ENCODE measurements around the gene HERC4. TPM values are rescaled to one million over a fixed set of nuclear protein-coding genes. Genes with fewer than 3 reads are reported as not detected.
A peak's percentile ranks its signal among the peaks of the same experiment; 100 is the strongest.

The HERC4 gene, protein sequence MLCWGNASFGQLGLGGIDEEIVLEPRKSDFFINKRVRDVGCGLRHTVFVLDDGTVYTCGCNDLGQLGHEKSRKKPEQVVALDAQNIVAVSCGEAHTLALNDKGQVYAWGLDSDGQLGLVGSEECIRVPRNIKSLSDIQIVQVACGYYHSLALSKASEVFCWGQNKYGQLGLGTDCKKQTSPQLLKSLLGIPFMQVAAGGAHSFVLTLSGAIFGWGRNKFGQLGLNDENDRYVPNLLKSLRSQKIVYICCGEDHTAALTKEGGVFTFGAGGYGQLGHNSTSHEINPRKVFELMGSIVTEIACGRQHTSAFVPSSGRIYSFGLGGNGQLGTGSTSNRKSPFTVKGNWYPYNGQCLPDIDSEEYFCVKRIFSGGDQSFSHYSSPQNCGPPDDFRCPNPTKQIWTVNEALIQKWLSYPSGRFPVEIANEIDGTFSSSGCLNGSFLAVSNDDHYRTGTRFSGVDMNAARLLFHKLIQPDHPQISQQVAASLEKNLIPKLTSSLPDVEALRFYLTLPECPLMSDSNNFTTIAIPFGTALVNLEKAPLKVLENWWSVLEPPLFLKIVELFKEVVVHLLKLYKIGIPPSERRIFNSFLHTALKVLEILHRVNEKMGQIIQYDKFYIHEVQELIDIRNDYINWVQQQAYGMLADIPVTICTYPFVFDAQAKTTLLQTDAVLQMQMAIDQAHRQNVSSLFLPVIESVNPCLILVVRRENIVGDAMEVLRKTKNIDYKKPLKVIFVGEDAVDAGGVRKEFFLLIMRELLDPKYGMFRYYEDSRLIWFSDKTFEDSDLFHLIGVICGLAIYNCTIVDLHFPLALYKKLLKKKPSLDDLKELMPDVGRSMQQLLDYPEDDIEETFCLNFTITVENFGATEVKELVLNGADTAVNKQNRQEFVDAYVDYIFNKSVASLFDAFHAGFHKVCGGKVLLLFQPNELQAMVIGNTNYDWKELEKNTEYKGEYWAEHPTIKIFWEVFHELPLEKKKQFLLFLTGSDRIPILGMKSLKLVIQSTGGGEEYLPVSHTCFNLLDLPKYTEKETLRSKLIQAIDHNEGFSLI
- 45.6 and 52.5 TPM in 2 replicates for polyA plus RNA-seq
- polyA minus RNA-seq = 72.1 and 86.1 TPM in 2 replicates

DNA sequence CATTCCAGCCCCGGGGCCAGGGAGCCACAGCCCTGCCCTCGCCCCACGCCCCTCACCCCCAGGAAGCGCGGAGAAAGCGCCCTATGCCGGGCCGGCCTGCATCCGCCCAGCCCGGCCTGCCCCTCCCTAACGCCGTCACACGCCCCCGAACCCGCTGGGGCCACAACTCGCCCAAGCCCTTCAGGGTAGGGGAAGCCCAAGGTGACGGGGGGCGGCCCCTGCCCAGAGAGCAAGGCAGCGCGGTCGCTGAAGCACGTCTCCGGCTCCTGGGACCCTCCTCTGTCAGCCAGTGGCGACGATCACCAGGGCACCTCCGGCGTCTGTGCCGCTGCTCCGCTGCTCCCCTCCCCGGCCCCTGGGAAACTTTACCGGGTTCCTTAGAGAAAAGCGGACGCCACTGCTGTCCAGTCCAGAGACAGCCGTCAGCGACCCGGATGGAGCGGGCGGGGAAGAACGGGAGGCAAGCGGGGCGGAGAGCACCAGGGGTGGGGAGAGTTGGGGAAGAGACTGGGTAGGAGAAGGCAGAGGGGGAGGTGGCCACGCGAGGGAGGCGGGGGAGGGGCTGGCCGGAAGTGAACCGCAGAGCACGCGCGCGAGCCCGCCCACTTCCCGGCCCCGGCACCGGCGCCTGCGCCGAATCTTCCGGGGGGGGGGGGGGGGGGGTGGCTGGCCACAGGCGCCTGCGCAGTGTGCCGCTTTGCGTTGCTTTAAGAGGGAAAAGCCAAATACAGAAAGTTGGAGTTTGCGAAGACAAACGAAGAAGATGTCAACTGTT is at the start of gene HERC4:
HERC4 (minus strand) TSS at position 509 of the 775 bp plus-strand sequence. CDS start 2,175 bp downstream, outside the sequence.
- peak within 1 kb of the TSS; percentile 88 for H3K9ac ChIP-seq (ENCODE audit: low read length)
- peaks cover 38% of the 10 kb centered on the region for H3K79me2 ChIP-seq (replicated peaks; ENCODE audit: insufficient read depth, low read length)
- no peaks in the 10 kb centered on the region for H3K9me3 ChIP-seq (ENCODE audit: low read length)
- no peaks in the 10 kb centered on the region for H3K27me3 ChIP-seq (ENCODE audit: insufficient read depth, low read depth, low read length)
- H3K4me2 ChIP-seq (ENCODE audit: low read length) = peak within 1 kb of the TSS; percentile 81
- no peaks in the 10 kb centered on the region for H3K36me3 ChIP-seq (ENCODE audit: insufficient read depth, low read length)
- peak within 1 kb of the TSS; percentile 97 for H2AFZ ChIP-seq (ENCODE audit: low read depth, low read length)
- H3K9me2 ChIP-seq (ENCODE audit: insufficient read depth, low read length) = no peaks in the 10 kb centered on the region
- peak within 1 kb of the TSS; percentile 100 for H3K4me3 ChIP-seq (ENCODE audit: low read length)
- TF ChIP-seq, protein P1, sequence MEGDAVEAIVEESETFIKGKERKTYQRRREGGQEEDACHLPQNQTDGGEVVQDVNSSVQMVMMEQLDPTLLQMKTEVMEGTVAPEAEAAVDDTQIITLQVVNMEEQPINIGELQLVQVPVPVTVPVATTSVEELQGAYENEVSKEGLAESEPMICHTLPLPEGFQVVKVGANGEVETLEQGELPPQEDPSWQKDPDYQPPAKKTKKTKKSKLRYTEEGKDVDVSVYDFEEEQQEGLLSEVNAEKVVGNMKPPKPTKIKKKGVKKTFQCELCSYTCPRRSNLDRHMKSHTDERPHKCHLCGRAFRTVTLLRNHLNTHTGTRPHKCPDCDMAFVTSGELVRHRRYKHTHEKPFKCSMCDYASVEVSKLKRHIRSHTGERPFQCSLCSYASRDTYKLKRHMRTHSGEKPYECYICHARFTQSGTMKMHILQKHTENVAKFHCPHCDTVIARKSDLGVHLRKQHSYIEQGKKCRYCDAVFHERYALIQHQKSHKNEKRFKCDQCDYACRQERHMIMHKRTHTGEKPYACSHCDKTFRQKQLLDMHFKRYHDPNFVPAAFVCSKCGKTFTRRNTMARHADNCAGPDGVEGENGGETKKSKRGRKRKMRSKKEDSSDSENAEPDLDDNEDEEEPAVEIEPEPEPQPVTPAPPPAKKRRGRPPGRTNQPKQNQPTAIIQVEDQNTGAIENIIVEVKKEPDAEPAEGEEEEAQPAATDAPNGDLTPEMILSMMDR (IDR thresholded peaks at IDR 0.05; ENCODE audit: poor library complexity, severe bottlenecking) = no peak
- TF ChIP-seq EZH2 (IDR thresholded peaks at IDR 0.05; ENCODE audit: borderline replicate concordance, insufficient read depth, low read length, poor library complexity, severe bottlenecking) (no peak), POLR2AphosphoS5 (IDR thresholded peaks at IDR 0.05) (peak; percentile 65), EP300 (conservative IDR thresholded peaks at IDR 0.05; ENCODE audit: poor library complexity, severe bottlenecking) (peak; percentile 43), SMC3 (conservative IDR thresholded peaks at IDR 0.05; ENCODE audit: poor library complexity) (peak; percentile 32), RAD21 (conservative IDR thresholded peaks at IDR 0.05) (peak; percentile 22), TAF1 (IDR thresholded peaks at IDR 0.05; ENCODE audit: low read depth) (no peak), MXI1 (conservative IDR thresholded peaks at IDR 0.05; ENCODE audit: poor library complexity, severe bottlenecking) (peak; percentile 81)
- TF ChIP-seq, protein P2, sequence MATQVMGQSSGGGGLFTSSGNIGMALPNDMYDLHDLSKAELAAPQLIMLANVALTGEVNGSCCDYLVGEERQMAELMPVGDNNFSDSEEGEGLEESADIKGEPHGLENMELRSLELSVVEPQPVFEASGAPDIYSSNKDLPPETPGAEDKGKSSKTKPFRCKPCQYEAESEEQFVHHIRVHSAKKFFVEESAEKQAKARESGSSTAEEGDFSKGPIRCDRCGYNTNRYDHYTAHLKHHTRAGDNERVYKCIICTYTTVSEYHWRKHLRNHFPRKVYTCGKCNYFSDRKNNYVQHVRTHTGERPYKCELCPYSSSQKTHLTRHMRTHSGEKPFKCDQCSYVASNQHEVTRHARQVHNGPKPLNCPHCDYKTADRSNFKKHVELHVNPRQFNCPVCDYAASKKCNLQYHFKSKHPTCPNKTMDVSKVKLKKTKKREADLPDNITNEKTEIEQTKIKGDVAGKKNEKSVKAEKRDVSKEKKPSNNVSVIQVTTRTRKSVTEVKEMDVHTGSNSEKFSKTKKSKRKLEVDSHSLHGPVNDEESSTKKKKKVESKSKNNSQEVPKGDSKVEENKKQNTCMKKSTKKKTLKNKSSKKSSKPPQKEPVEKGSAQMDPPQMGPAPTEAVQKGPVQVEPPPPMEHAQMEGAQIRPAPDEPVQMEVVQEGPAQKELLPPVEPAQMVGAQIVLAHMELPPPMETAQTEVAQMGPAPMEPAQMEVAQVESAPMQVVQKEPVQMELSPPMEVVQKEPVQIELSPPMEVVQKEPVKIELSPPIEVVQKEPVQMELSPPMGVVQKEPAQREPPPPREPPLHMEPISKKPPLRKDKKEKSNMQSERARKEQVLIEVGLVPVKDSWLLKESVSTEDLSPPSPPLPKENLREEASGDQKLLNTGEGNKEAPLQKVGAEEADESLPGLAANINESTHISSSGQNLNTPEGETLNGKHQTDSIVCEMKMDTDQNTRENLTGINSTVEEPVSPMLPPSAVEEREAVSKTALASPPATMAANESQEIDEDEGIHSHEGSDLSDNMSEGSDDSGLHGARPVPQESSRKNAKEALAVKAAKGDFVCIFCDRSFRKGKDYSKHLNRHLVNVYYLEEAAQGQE (IDR thresholded peaks at IDR 0.05; ENCODE audit: borderline replicate concordance) = no peak
- peak within 1 kb of the TSS; percentile 88 for H3K27ac ChIP-seq (ENCODE audit: low read length)
- H4K20me1 ChIP-seq (ENCODE audit: insufficient read depth) = no peaks in the 10 kb centered on the region
- no peaks in the 10 kb centered on the region for H3F3A ChIP-seq (ENCODE audit: insufficient read depth, low read length, poor library complexity, severe bottlenecking)
